ENCODE results near the gene ZNF438. TPM values are rescaled to one million over a fixed set of nuclear protein-coding genes. Genes with fewer than 3 reads are reported as not detected.

ZNF438 gene
- total and polyA plus RNA-seq, 2 of the 8 experiments (the other 6 are each of a cell fraction or from before 2014, with no cell fraction given): 0.95 to 1.7 TPM

GRCh38 chr10:30834153-30834552 is 197.5 kb downstream of the ZNF438 start (continued):
- no peak for TF ChIP-seq JUN (IDR thresholded peaks at IDR 0.05; ENCODE audit: low read depth, low read length)
